A549 treated with CORT108297 at 1 μM for 4 hours (cell line): ENCODE results near the gene GRIA3. TPM values are rescaled to one million over a fixed set of nuclear protein-coding genes. Genes with fewer than 3 reads are reported as not detected.

Experiments
- total RNA-seq: library from RNA; stranded (reverse); fragments of 200-300 nt; extraction: Qiagen RNA extraction; gene quantifications from 5 replicates; pipeline ENCODE4 v1.2.3, GENCODE V29; 2022

Gene GRIA3
- total RNA-seq: not detected in 5 replicates

GRCh38 chrX:123184219-123184865 lies at the start of gene GRIA3:
Gene GRIA3, plus strand, starts transcription at chrX:123184278. Its CDS starts 258 bp downstream, at chrX:123184536.

